A549 (cell line): Measurements from ENCODE around the gene TRNP1. TPM values are rescaled to one million over a fixed set of nuclear protein-coding genes. Genes with fewer than 3 reads are reported as not detected.

Source experiments
- ATAC-seq, 2 experiments: fragments of 200-7000 bp in 1 of 2; fragments of >200 bp in 1 of 2; cut with Nextera tagmentation in 1 of 2; cut with Tn5 transposase in 1 of 2; 3 replicates each; pipeline versions ENCODE4 v1.8.0 to v1.9.1; 2018 to 2020; ENCODE audit warnings: mild to moderate bottlenecking in 1 of 2, moderate library complexity in 1 of 2
- CTCF ChIA-PET: fragments of 300-600 bp; sonication (Branson Sonifier 250); formaldehyde crosslinking; extraction: SDS; loops from one replicate; lab custom pipeline; 2021; ENCODE audit warnings: antibody characterized with exemption, inconsistent platforms; lab: Yijun Ruan, JAX
- POLR2A ChIA-PET: fragments of 350-600 bp; formaldehyde crosslinking; extraction: SDS; loops from one replicate; lab custom pipeline; 2021; ENCODE audit warnings: antibody characterized with exemption, inconsistent platforms; lab: Yijun Ruan, JAX
- DNase-seq, 2 experiments: peaks; one replicate each; pipeline versions ENCODE4 v3.0.0 to v3.0.0-alpha.2; 2011 to 2016; ENCODE audit warnings: low read depth in 1 of 2, low spot score in 1 of 2
- FAIRE-seq: peaks from 2 replicates; lab custom pipeline; 2011; peaks lifted over from hg19 to GRCh38; lab: Jason Lieb, UNC
- H3K27ac ChIP-seq, 2 experiments: fragments of >200 bp; sonication (Bioruptor Twin); formaldehyde crosslinking; 3 replicates each; pipeline ENCODE4 v1.5.1; 2016 to 2017
- H3K4me1 ChIP-seq: fragments of >200 bp; sonication (Bioruptor Twin); formaldehyde crosslinking; 3 replicates; pipeline ENCODE4 v1.6.1; 2016
- H3K4me2 ChIP-seq: fragments of >200 bp; sonication (Bioruptor Twin); formaldehyde crosslinking; 3 replicates; pipeline ENCODE4 v1.6.1; 2016
- H3K4me3 ChIP-seq: fragments of >200 bp; sonication (Bioruptor Twin); formaldehyde crosslinking; 3 replicates; pipeline ENCODE4 v1.5.1; 2016
- H3K9me3 ChIP-seq: fragments of >200 bp; sonication (Bioruptor Twin); formaldehyde crosslinking; 3 replicates; pipeline ENCODE4 v1.6.1; 2016
- ATOH8 ChIP-seq: fragments of 250-450 bp; sonication (Bioruptor Pico); IDR thresholded peaks from 2 replicates; pipeline ENCODE4 v1.5.0; 2020; ENCODE audit warnings: low read depth, mild to moderate bottlenecking, moderate library complexity
- CEBPB ChIP-seq, 2 experiments: fragments of >200 bp in 1 of 2; sonication (Bioruptor Twin) in 1 of 2; formaldehyde crosslinking in 1 of 2; IDR thresholded peaks; 2 replicates each; pipeline ENCODE4 v1.6.1; 2012 to 2016
- ELK1 ChIP-seq: fragments of 150-350 bp; IDR thresholded peaks from 2 replicates; pipeline ENCODE4 v1.6.1; 2014; ENCODE audit warnings: low read depth, mild to moderate bottlenecking, low read length
- EP300 ChIP-seq, 2 experiments: fragments of >200 bp; sonication (Bioruptor Twin); formaldehyde crosslinking; IDR thresholded peaks; 2 replicates in 1 of 2; 3 replicates in 1 of 2; pipeline ENCODE4 v1.6.1; 2016 to 2017
- FOSL2 ChIP-seq, 2 experiments: fragments of 450-650 bp in 1 of 2; fragments of >200 bp in 1 of 2; sonication (Bioruptor Twin) in 1 of 2; formaldehyde crosslinking; IDR thresholded peaks; 2 replicates each; pipeline versions ENCODE4 v1.5.0 to v1.6.1; 2016 to 2020; ENCODE audit warnings: mild to moderate bottlenecking in 1 of 2, moderate library complexity in 1 of 2
- GATA3 ChIP-seq: IDR thresholded peaks from 2 replicates; pipeline ENCODE4 v1.6.1; 2012; ENCODE audit warnings: borderline replicate concordance
- HEYL ChIP-seq: fragments of 250-450 bp; sonication (Bioruptor Pico); IDR thresholded peaks from 2 replicates; pipeline ENCODE4 v1.8.0; 2021; ENCODE audit warnings: mild to moderate bottlenecking, moderate library complexity
- HOXB13 ChIP-seq: fragments of 250-450 bp; sonication (Bioruptor Pico); IDR thresholded peaks from 2 replicates; pipeline ENCODE4 v1.5.0; 2020; ENCODE audit warnings: low read depth, mild to moderate bottlenecking, moderate library complexity
- JUN ChIP-seq, 2 experiments: fragments of >200 bp; sonication (Bioruptor Twin); formaldehyde crosslinking; IDR thresholded peaks; 2 replicates in 1 of 2; 3 replicates in 1 of 2; pipeline ENCODE4 v1.6.1; 2016 to 2017
- MAZ ChIP-seq: fragments of 150-350 bp; IDR thresholded peaks from 2 replicates; pipeline ENCODE4 v1.6.1; 2014; ENCODE audit warnings: antibody characterized with exemption, low read depth, low read length, borderline replicate concordance
- PBX3 ChIP-seq: IDR thresholded peaks from 2 replicates; pipeline ENCODE4 v1.6.1; 2012
- POLR2AphosphoS2 ChIP-seq: conservative IDR thresholded peaks from 2 replicates; pipeline ENCODE4 v1.6.1; 2012; ENCODE audit warnings: low read length, improper control_type of control experiment, inconsistent platforms
- RAD21 ChIP-seq, 2 experiments: fragments of >200 bp in 1 of 2; sonication (Bioruptor Twin) in 1 of 2; formaldehyde crosslinking in 1 of 2; IDR thresholded peaks in 1 of 2; conservative IDR thresholded peaks in 1 of 2; 2 replicates in 1 of 2; 3 replicates in 1 of 2; pipeline ENCODE4 v1.6.1; 2012 to 2018; ENCODE audit warnings: inconsistent platforms in 1 of 2
- SMC3 ChIP-seq: fragments of >200 bp; sonication (Bioruptor Twin); formaldehyde crosslinking; IDR thresholded peaks from 3 replicates; pipeline ENCODE4 v1.6.1; 2018; ENCODE audit warnings: inconsistent platforms
- TFCP2L1 ChIP-seq: fragments of 250-450 bp; sonication (Bioruptor Pico); IDR thresholded peaks from 2 replicates; pipeline ENCODE4 v1.5.0; 2021; ENCODE audit warnings: mild to moderate bottlenecking
- ZNF302 ChIP-seq: fragments of 250-450 bp; sonication (Bioruptor Pico); IDR thresholded peaks from 2 replicates; pipeline ENCODE4 v1.9.0; 2021; ENCODE audit warnings: inconsistent platforms, mild to moderate bottlenecking, moderate library complexity
- whole genome bisulfite sequencing: methylation state at CpG from one replicate; pipeline ENCODE4 v1.1.6; 2017; ENCODE audit errors: missing lambda C conversion rate; 5-methylcytosine and 5-hydroxymethylcytosine counted together
- polyA plus RNA-seq, 4 experiments: library from polyadenylated mRNA; depleted of rRNA in 3 of 4; stranded (reverse); fragments of >200 nt; fragmentation: RNase III in 1 of 4; extraction: RNeasy Plus Mini Kit Qiagen cat#74134 plus additional on column Dnase treatment in 1 of 4; gene quantifications; 2 replicates in 3 of 4; 3 replicates in 1 of 4; pipeline ENCODE4 v1.2.3, GENCODE V29; 2011 to 2017
- TF ChIP-seq, protein P1 (sequence below): fragments of 250-450 bp; sonication (Bioruptor Pico); IDR thresholded peaks from 2 replicates; pipeline ENCODE4 v1.5.0; 2021; ENCODE audit warnings: mild to moderate bottlenecking, moderate library complexity, borderline replicate concordance
- TF ChIP-seq, protein P2 (sequence below): IDR thresholded peaks from 2 replicates; pipeline ENCODE4 v1.6.1; 2012

TRNP1 gene
- polyA plus RNA-seq, 2 of the 4 experiments (the other 2 are of a cell fraction), result 73.9 to 113 TPM

DNA sequence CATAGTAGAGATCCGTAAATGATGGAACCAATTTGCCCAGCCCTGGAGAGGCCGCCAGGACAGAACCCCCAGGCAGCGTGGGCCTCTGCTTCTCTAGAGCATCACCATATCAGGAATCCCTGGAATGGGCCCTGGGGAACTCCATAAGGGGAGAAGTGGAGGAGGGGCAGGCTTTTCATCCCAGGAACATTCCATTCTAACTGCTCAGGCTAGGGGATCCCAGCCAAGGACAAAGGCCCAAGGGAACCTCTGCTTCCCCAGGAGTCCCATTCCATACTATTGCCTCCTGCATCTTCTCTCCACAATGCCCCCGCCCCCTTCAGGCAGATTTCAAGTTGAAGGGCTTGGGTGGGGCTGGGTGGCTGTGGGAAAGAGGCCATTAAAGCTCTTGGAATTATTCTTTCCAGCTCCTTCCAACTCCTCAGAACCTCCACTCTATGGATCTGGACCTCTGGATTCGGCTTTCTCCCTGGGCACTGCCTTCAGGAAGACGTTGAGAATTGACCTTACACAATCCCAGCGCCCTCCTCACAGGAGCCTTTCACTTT is 6.0 kb downstream of the TRNP1 start:
- POLR2A ChIA-PET, result no interaction called here

DNA sequence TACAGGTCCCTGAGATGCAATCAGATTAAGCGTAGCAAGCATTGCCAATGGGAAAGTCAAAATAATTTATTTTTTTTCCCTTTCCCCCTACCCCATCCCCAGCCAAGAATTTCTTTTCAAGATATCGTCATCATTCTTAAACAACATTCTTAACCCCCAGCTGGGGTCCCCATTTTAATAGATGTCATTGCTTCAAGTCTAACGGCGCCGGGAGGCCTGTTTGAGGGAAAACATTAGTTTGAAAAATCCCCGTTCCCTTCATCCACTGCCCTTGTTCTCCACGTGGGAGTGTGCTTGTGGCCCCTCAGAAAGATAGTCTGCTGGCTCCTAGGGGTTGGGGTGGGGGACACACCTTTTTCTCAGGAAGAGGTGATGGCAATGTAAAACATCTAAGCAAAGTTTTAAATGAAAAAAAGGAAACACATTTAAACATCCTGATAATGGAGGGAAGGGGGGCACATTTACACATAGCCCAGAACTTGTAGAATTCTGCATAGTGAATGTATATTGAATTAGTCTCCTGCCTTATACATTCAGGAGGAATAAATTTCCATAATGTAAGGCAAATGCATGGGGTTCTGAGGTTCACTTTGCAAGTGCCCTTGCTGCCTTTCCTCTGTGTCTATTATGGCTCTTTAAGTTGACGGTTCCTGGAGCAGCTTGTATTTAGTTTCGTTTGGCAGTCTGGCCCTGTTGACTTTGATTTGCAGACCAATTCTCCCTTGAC is 6.8 kb downstream of the TRNP1 start:
- DNase-seq (no peak), ATAC-seq (no peak), FAIRE-seq (no peak)
- 23% methylated on average over 9 of the region's 9 CpGs for WGBS
- ChIA-PET POLR2A (no interaction called here), CTCF (interaction anchor here (1.9 to 10.6 kb wide), 5 partner anchors 10 to 96 kb away, joined by 4 to 188 read pairs (median 49); partner anchors contain the start of gene TENT5B)
- Histone ChIP-seq H3K27ac (peak overlapping the region; percentile 100), H3K4me2 (peak overlapping the region; percentile 99), H3K9me3 (no peaks in the 10 kb centered on the region), H3K4me1 (peaks cover 79% of the 10 kb centered on the region), H3K4me3 (peak overlapping the region; percentile 20; the same call in 1 of the 3 replicates)
- TF ChIP-seq, protein P1, sequence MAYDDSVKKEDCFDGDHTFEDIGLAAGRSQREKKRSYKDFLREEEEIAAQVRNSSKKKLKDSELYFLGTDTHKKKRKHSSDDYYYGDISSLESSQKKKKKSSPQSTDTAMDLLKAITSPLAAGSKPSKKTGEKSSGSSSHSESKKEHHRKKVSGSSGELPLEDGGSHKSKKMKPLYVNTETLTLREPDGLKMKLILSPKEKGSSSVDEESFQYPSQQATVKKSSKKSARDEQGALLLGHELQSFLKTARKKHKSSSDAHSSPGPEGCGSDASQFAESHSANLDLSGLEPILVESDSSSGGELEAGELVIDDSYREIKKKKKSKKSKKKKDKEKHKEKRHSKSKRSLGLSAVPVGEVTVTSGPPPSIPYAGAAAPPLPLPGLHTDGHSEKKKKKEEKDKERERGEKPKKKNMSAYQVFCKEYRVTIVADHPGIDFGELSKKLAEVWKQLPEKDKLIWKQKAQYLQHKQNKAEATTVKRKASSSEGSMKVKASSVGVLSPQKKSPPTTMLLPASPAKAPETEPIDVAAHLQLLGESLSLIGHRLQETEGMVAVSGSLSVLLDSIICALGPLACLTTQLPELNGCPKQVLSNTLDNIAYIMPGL (CRISPR knock-in tag), result no peak

More for the DNA sequence above, 6.0 kb downstream of the TRNP1 start:
- H3K9me3 ChIP-seq, result no peaks in the 10 kb centered on the region
- peaks cover 71% of the 10 kb centered on the region for H3K4me1 ChIP-seq
- H3K4me3 ChIP-seq, result peak overlapping the region; percentile 96; the same call in 2 of the 3 replicates
- ATAC-seq (peak; percentile 48 to 56), FAIRE-seq (no peak), DNase-seq (peak; percentile 80 to 90)
- CTCF ChIA-PET, result interaction anchor here (0.7 to 10.6 kb wide), 7 partner anchors 11 to 97 kb away, joined by 3 to 188 read pairs (median 6); partner anchors contain the start of gene TENT5B
- peak overlapping the region; percentile 100 for H3K27ac ChIP-seq
- peak overlapping the region; percentile 99 for H3K4me2 ChIP-seq
- peak; percentile 76 for TF ChIP-seq GATA3
- no peak for TF ChIP-seq ELK1
- TF ChIP-seq FOSL2 (IDR thresholded peaks at IDR 0.05), result no peak
- peak; percentile 68 for TF ChIP-seq FOSL2 (CRISPR knock-in tag; IDR thresholded peaks at IDR 0.05)
- TF ChIP-seq, protein P2, sequence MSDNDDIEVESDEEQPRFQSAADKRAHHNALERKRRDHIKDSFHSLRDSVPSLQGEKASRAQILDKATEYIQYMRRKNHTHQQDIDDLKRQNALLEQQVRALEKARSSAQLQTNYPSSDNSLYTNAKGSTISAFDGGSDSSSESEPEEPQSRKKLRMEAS, result peak; percentile 25; the same call in 1 of the 2 replicates
- no peak for TF ChIP-seq MAZ
- peak in 1 of 2 experiments; percentile 4; a peak in 1 of 5 replicates for TF ChIP-seq RAD21 (conservative IDR thresholded peaks at IDR 0.05 in 1 of 2, IDR thresholded peaks at IDR 0.05 in 1 of 2)
- peak in 1 of 2 experiments; percentile 7; a peak in 1 of 4 replicates for TF ChIP-seq CEBPB (IDR thresholded peaks at IDR 0.05)
- peak in 1 of 2 experiments; percentile 66; a peak in 2 of 5 replicates for TF ChIP-seq JUN (IDR thresholded peaks at IDR 0.05)
- TF ChIP-seq HOXB13, result no peak
- no peak for TF ChIP-seq HEYL (CRISPR knock-in tag)
- TF ChIP-seq SMC3, result no peak; the same call in 2 of the 3 replicates
- TF ChIP-seq PBX3, result peak; percentile 70; the same call in 1 of the 2 replicates
- TF ChIP-seq ZNF302 (CRISPR knock-in tag), result no peak
- TF ChIP-seq ATOH8 (CRISPR knock-in tag), result no peak
- no peak for TF ChIP-seq TFCP2L1 (CRISPR knock-in tag)
- peak in 1 of 2 experiments; percentile 28; a peak in 1 of 5 replicates for TF ChIP-seq EP300 (IDR thresholded peaks at IDR 0.05)
- peak; percentile 84 for TF ChIP-seq POLR2AphosphoS2
- WGBS, result 0% methylated on average over 7 of the region's 7 CpGs
